ENCODE results near the gene FOCAD. TPM values are rescaled to one million over a fixed set of nuclear protein-coding genes. Genes with fewer than 3 reads are reported as not detected.

Gene FOCAD
- total RNA-seq, 2 donors from 2014 or later: 51.6 to 56.8 TPM

GRCh38 chr9:20683351-20684034 is 566 bp upstream of the FOCAD start:
- Mint-ChIP-seq H3K4me3 (peak overlapping the region; percentile 73), H3K36me3 (ENCODE audit: low read depth) (no peaks in the 10 kb centered on the region), H3K27me3 (ENCODE audit: insufficient read depth) (no peaks in the 10 kb centered on the region), H3K27ac (peak overlapping the region; percentile 13), H3K4me1 (peaks cover 19% of the 10 kb centered on the region), H3K9me3 (no peaks in the 10 kb centered on the region)
- H3K9ac ChIP-seq (ENCODE audit: extremely low read depth, low read length, poor library complexity, severe bottlenecking): peak overlapping the region; percentile 17
- peaks cover 2% of the 10 kb centered on the region for H3K4me1 ChIP-seq (ENCODE audit: control insufficient read depth, insufficient read depth, low read length)
- 50 to 58% methylated on average over 16 to 27 of the region's 27 CpGs for WGBS, 2 experiments (ENCODE audit: insufficient coverage in 1 of 2, insufficient read length in 1 of 2)
- H3K27me3 ChIP-seq (ENCODE audit: control insufficient read depth, insufficient read depth, low read length, poor library complexity, severe bottlenecking): no peaks in the 10 kb centered on the region
- no peak overlapping the region for H3K27ac ChIP-seq (ENCODE audit: low read depth, low read length)
- no peaks in the 10 kb centered on the region for H3K9me3 ChIP-seq (ENCODE audit: control insufficient read depth, low read length)
- no peak for TF ChIP-seq CTCF (conservative IDR thresholded peaks at IDR 0.05)
- DNase-seq: no peak
- H3K36me3 ChIP-seq (ENCODE audit: control insufficient read depth, insufficient read depth, low read length): no peaks in the 10 kb centered on the region
- peak overlapping the region; percentile 75 for H3K4me3 ChIP-seq (ENCODE audit: low read length)

GRCh38 chr9:20684875-20685696 is 1.0 kb downstream of the FOCAD start:
- no peak overlapping the region for H3K27ac ChIP-seq (ENCODE audit: low read depth, low read length)
- no peaks in the 10 kb centered on the region for H3K36me3 Mint-ChIP-seq (ENCODE audit: low read depth)
- 48 to 100% methylated on average over 1 to 10 of the region's 10 CpGs for WGBS, 2 experiments (ENCODE audit: insufficient coverage in 1 of 2, insufficient read length in 1 of 2)

GRCh38 chr9:20685769-20686168 is 1.7 kb downstream of the FOCAD start:
- peaks cover 2% of the 10 kb centered on the region for H3K4me1 ChIP-seq (ENCODE audit: control insufficient read depth, insufficient read depth, low read length)
- Mint-ChIP-seq H3K9me3 (no peaks in the 10 kb centered on the region), H3K27ac (no peak overlapping the region), H3K36me3 (ENCODE audit: low read depth) (no peaks in the 10 kb centered on the region), H3K4me3 (no peak overlapping the region), H3K27me3 (ENCODE audit: insufficient read depth) (no peaks in the 10 kb centered on the region), H3K4me1 (peaks cover 17% of the 10 kb centered on the region)
- 91 to 97% methylated on average over 5 to 8 of the region's 8 CpGs for WGBS, 2 experiments (ENCODE audit: insufficient coverage in 1 of 2, insufficient read length in 1 of 2)
- H3K9ac ChIP-seq (ENCODE audit: extremely low read depth, low read length, poor library complexity, severe bottlenecking): no peak overlapping the region
- H3K27me3 ChIP-seq (ENCODE audit: control insufficient read depth, insufficient read depth, low read length, poor library complexity, severe bottlenecking): no peaks in the 10 kb centered on the region
- TF ChIP-seq CTCF (conservative IDR thresholded peaks at IDR 0.05): no peak
- H3K4me3 ChIP-seq (ENCODE audit: low read length): peak overlapping the region; percentile 75
- no peak overlapping the region for H3K27ac ChIP-seq (ENCODE audit: low read depth, low read length)
- H3K36me3 ChIP-seq (ENCODE audit: control insufficient read depth, insufficient read depth, low read length): no peaks in the 10 kb centered on the region
- no peak for DNase-seq
- H3K9me3 ChIP-seq (ENCODE audit: control insufficient read depth, low read length): no peaks in the 10 kb centered on the region

More at GRCh38 chr9:20684875-20685696, 1.0 kb downstream of the FOCAD start:
- H3K9me3 Mint-ChIP-seq: no peaks in the 10 kb centered on the region
- Histone ChIP-seq H3K9ac (ENCODE audit: extremely low read depth, low read length, poor library complexity, severe bottlenecking) (peak overlapping the region; percentile 74), H3K4me3 (ENCODE audit: low read length) (peak overlapping the region; percentile 75), H3K36me3 (ENCODE audit: control insufficient read depth, insufficient read depth, low read length) (no peaks in the 10 kb centered on the region), H3K4me1 (ENCODE audit: control insufficient read depth, insufficient read depth, low read length) (peaks cover 2% of the 10 kb centered on the region), H3K27me3 (ENCODE audit: control insufficient read depth, insufficient read depth, low read length, poor library complexity, severe bottlenecking) (no peaks in the 10 kb centered on the region), H3K9me3 (ENCODE audit: control insufficient read depth, low read length) (no peaks in the 10 kb centered on the region)
- TF ChIP-seq CTCF (conservative IDR thresholded peaks at IDR 0.05): no peak
- no peak for DNase-seq
- no peaks in the 10 kb centered on the region for H3K27me3 Mint-ChIP-seq (ENCODE audit: insufficient read depth)
- peak overlapping the region; percentile 73 for H3K4me3 Mint-ChIP-seq
- peaks cover 17% of the 10 kb centered on the region for H3K4me1 Mint-ChIP-seq
- H3K27ac Mint-ChIP-seq: peak overlapping the region; percentile 90
